DOHH2 (cell line): ENCODE results near the gene CEP112.

Experiments
- H3F3A ChIP-seq: fragments of 200-600 bp; sonication (generic), shearing (Covaris generic); 2 replicates; pipeline ENCODE4 v1.6.0; 2016; ENCODE audit warnings: antibody characterized with exemption, mild to moderate bottlenecking; ENCODE audit not compliant: control insufficient read depth, insufficient read depth
- H3K27ac ChIP-seq: fragments of 200-600 bp; sonication (generic); 2 replicates; pipeline ENCODE4 v1.5.1; 2014; ENCODE audit warnings: low read depth, mild to moderate bottlenecking, low read length, moderate library complexity
- H3K27me3 ChIP-seq: fragments of 200-600 bp; sonication (generic); 2 replicates; pipeline ENCODE4 v1.6.1; 2014; ENCODE audit warnings: mild to moderate bottlenecking, low read length, mixed read lengths; ENCODE audit not compliant: control insufficient read depth
- H3K36me3 ChIP-seq: fragments of 200-600 bp; sonication (generic); 2 replicates; pipeline ENCODE4 v1.6.1; 2014; ENCODE audit warnings: mild to moderate bottlenecking, low read length, moderate library complexity, mixed read lengths; ENCODE audit not compliant: control insufficient read depth
- H3K4me1 ChIP-seq: fragments of 200-600 bp; sonication (generic); 2 replicates; pipeline ENCODE4 v1.6.1; 2014; ENCODE audit warnings: mild to moderate bottlenecking, low read length, mixed read lengths; ENCODE audit not compliant: control insufficient read depth
- H3K4me2 ChIP-seq: fragments of 200-600 bp; sonication (generic); 2 replicates; pipeline ENCODE4 v1.6.0; 2014; ENCODE audit warnings: mild to moderate bottlenecking, low read length, moderate library complexity
- H3K4me3 ChIP-seq: fragments of 200-600 bp; sonication (generic); 2 replicates; pipeline ENCODE4 v1.5.1; 2014; ENCODE audit warnings: mild to moderate bottlenecking, low read length, mixed read lengths
- H3K79me2 ChIP-seq: fragments of 200-600 bp; sonication (generic); 2 replicates; pipeline ENCODE4 v1.6.1; 2014; ENCODE audit warnings: mild to moderate bottlenecking, low read length, mixed read lengths; ENCODE audit not compliant: control insufficient read depth
- H3K9me2 ChIP-seq: fragments of 200-600 bp; sonication (generic); replicated peaks from 2 replicates; pipeline ENCODE4 v1.6.1; 2014; ENCODE audit warnings: mild to moderate bottlenecking, low read length, mixed read lengths; ENCODE audit not compliant: control insufficient read depth
- H3K9me3 ChIP-seq: fragments of 200-600 bp; sonication (generic); 2 replicates; pipeline ENCODE4 v1.6.1; 2014; ENCODE audit warnings: antibody characterized with exemption, low read length, mixed read lengths; ENCODE audit not compliant: control insufficient read depth, insufficient read depth
- H4K20me1 ChIP-seq: fragments of 200-600 bp; sonication (generic); 2 replicates; pipeline ENCODE4 v1.6.0; 2014; ENCODE audit warnings: low read depth, mild to moderate bottlenecking, antibody characterized with exemption, low read length, moderate library complexity; ENCODE audit not compliant: control insufficient read depth, insufficient read depth
- CTCF ChIP-seq: fragments of 200-600 bp; sonication (generic); IDR thresholded peaks from one replicate; pipeline ENCODE4 v1.5.1; 2014; ENCODE audit warnings: antibody characterized with exemption, mild to moderate bottlenecking, low read depth, low read length; ENCODE audit not compliant: poor library complexity, severe bottlenecking
- EZH2phosphoT487 ChIP-seq: fragments of 200-600 bp; sonication (generic); IDR thresholded peaks from 2 replicates; pipeline ENCODE4 v1.6.1; 2017; ENCODE audit warnings: borderline replicate concordance, mild to moderate bottlenecking, antibody characterized with exemption, low read length, moderate library complexity, mixed read lengths

CEP112 gene

GRCh38 chr17:65589321-65589720, 602.6 kb downstream of the CEP112 start:
- Histone ChIP-seq H3K27me3 (no peaks in the 10 kb centered on the region), H3K4me1 (no peaks in the 10 kb centered on the region), H3K9me2 (no peaks in the 10 kb centered on the region), H3K79me2 (no peaks in the 10 kb centered on the region), H3F3A (no peaks in the 10 kb centered on the region), H3K36me3 (no peaks in the 10 kb centered on the region), H3K4me3 (no peak overlapping the region), H4K20me1 (no peaks in the 10 kb centered on the region), H3K9me3 (no peaks in the 10 kb centered on the region), H3K4me2 (no peak overlapping the region), H3K27ac (no peak overlapping the region)
- TF ChIP-seq CTCF (no peak), EZH2phosphoT487 (no peak)

GRCh38 chr17:65588181-65588808, 603.6 kb downstream of the CEP112 start:
- Histone ChIP-seq H3K4me3 (no peak overlapping the region), H3K27me3 (no peaks in the 10 kb centered on the region), H4K20me1 (no peaks in the 10 kb centered on the region), H3K79me2 (no peaks in the 10 kb centered on the region), H3K4me2 (no peak overlapping the region), H3K9me2 (no peaks in the 10 kb centered on the region), H3F3A (no peaks in the 10 kb centered on the region), H3K4me1 (no peaks in the 10 kb centered on the region), H3K9me3 (no peaks in the 10 kb centered on the region), H3K27ac (no peak overlapping the region), H3K36me3 (no peaks in the 10 kb centered on the region)
- no peak for TF ChIP-seq EZH2phosphoT487

- H3K36me3 ChIP-seq, result no peaks in the 10 kb centered on the region
- H3K4me1 ChIP-seq, result no peaks in the 10 kb centered on the region
- no peak overlapping the region for H3K4me3 ChIP-seq
- no peaks in the 10 kb centered on the region for H3K9me3 ChIP-seq
- H4K20me1 ChIP-seq, result no peaks in the 10 kb centered on the region
- no peaks in the 10 kb centered on the region for H3F3A ChIP-seq
- H3K27me3 ChIP-seq, result no peaks in the 10 kb centered on the region
- no peaks in the 10 kb centered on the region for H3K79me2 ChIP-seq
- no peaks in the 10 kb centered on the region for H3K9me2 ChIP-seq
- TF ChIP-seq EZH2phosphoT487, result no peak
- TF ChIP-seq CTCF, result no peak
- no peak overlapping the region for H3K4me2 ChIP-seq
- no peak overlapping the region for H3K27ac ChIP-seq
Measured at GRCh38 chr17:65587534-65588180, 604.3 kb downstream of the CEP112 start.

GRCh38 chr17:65586899-65587298, 605.0 kb downstream of the CEP112 start:
- Histone ChIP-seq H4K20me1 (no peaks in the 10 kb centered on the region), H3K27ac (no peak overlapping the region), H3K27me3 (no peaks in the 10 kb centered on the region), H3K9me3 (no peaks in the 10 kb centered on the region), H3K4me2 (no peak overlapping the region), H3F3A (no peaks in the 10 kb centered on the region), H3K79me2 (no peaks in the 10 kb centered on the region), H3K4me1 (no peaks in the 10 kb centered on the region), H3K36me3 (no peaks in the 10 kb centered on the region), H3K9me2 (no peaks in the 10 kb centered on the region), H3K4me3 (no peak overlapping the region)
- TF ChIP-seq EZH2phosphoT487 (no peak), CTCF (no peak)
